ENCODE results near the gene ZNF614.
"Not testable (repeated sequence)": the region's sequence is repeated elsewhere in the genome, so short reads cannot be mapped to it uniquely, and the experiment has no call there.

GRCh38 chr19:51975787-51976186, 52.4 kb downstream of the ZNF614 start:
- not testable (repeated sequence) for TF ChIP-seq CTCF (IDR thresholded peaks at IDR 0.05); POLR2AphosphoS5 (IDR thresholded peaks at IDR 0.05; ENCODE audit: low read depth, low read length); REST (IDR thresholded peaks at IDR 0.05; ENCODE audit: insufficient read depth in 1 of 2, low read depth in 2 of 2, low read length in 1 of 2)
